ENCODE data around the gene MASP1. TPM values are rescaled to one million over a fixed set of nuclear protein-coding genes. Genes with fewer than 3 reads are reported as not detected.

Gene MASP1
- total and polyA plus RNA-seq, 2 of the 4 experiments (the other 2 are of a cell fraction): 13.1 to 16.2 TPM

GRCh38 chr3:187212705-187213104, 78.8 kb downstream of the MASP1 start:
- no CpG with 5 or more reads among the region's 4 CpGs for WGBS, 2 experiments (ENCODE audit: extremely low coverage in 2 of 2, insufficient read length in 1 of 2)
- POLR2A ChIA-PET (ENCODE audit: unreplicated experiment): interaction anchor here (0.5 to 0.6 kb wide), 2 partner anchors 13 to 40 kb away, joined by 5 to 10 read pairs; no protein-coding TSS in a partner anchor
- H2AFZ ChIP-seq (replicated peaks; ENCODE audit: low read length, poor library complexity): no peak overlapping the region
- no peaks in the 10 kb centered on the region; the same call in 1 of the 2 replicates for H3K27me3 ChIP-seq (ENCODE audit: control insufficient read depth, insufficient read depth, low read length)
- H3K4me1 ChIP-seq (ENCODE audit: control insufficient read depth, insufficient read depth, low read length): peaks cover 8% of the 10 kb centered on the region
- H3K9ac ChIP-seq (ENCODE audit: low read depth, low read length): no peak overlapping the region
- H4K20me1 ChIP-seq (ENCODE audit: insufficient read depth, low read length): no peaks in the 10 kb centered on the region
- no peak overlapping the region for H3K56ac ChIP-seq (ENCODE audit: extremely low read depth, insufficient read depth, low read length)
- H2BK120ac ChIP-seq (ENCODE audit: low read depth, low read length): no peak overlapping the region
- DNase-seq (no peak), ATAC-seq (ENCODE audit: low read depth) (no peak)
- CTCF ChIA-PET: interaction anchor here (0.6 to 0.7 kb wide), 2 partner anchors 107 to 1815 kb away, joined by 3 to 5 read pairs; no protein-coding TSS in a partner anchor
- H2BK20ac ChIP-seq (ENCODE audit: low read depth, low read length): no peak overlapping the region
- BruUV-seq (replicated peaks): no TSS peak
- H2AK5ac ChIP-seq (ENCODE audit: low read depth, low read length): no peak overlapping the region
- in situ Hi-C loops (cut with MboI; ENCODE audit: low sequenced_read_pairs): no loop called here
- H3K18ac ChIP-seq (ENCODE audit: low read depth, low read length): no peak overlapping the region
- intact Hi-C loops (cut with micrococcal nuclease): no loop called here
- no peaks in the 10 kb centered on the region for H3K9me3 ChIP-seq (ENCODE audit: control insufficient read depth, insufficient read depth, low read length)
- no peak for TF ChIP-seq MXI1 (IDR thresholded peaks at IDR 0.05; ENCODE audit: borderline replicate concordance, low read depth, low read length)
- no peak for TF ChIP-seq RAD21 (IDR thresholded peaks at IDR 0.05; ENCODE audit: low read length)
- TF ChIP-seq BHLHE40 (IDR thresholded peaks at IDR 0.05; ENCODE audit: low read depth, low read length): no peak
- no peak for TF ChIP-seq CEBPB (IDR thresholded peaks at IDR 0.05; ENCODE audit: low read depth, low read length)
- TF ChIP-seq RCOR1 (IDR thresholded peaks at IDR 0.05; ENCODE audit: insufficient replicate concordance, low read length): no peak
- no peak for TF ChIP-seq POLR2A (IDR thresholded peaks at IDR 0.05; ENCODE audit: low read depth, low read length)
- TF ChIP-seq MAFK (IDR thresholded peaks at IDR 0.05; ENCODE audit: low read depth, low read length): no peak
- TF ChIP-seq MAZ (IDR thresholded peaks at IDR 0.05; ENCODE audit: borderline replicate concordance, low read depth, low read length): no peak
- TF ChIP-seq FOS (IDR thresholded peaks at IDR 0.05; ENCODE audit: low read depth, low read length): no peak
- TF ChIP-seq CHD1 (IDR thresholded peaks at IDR 0.05; ENCODE audit: low read depth, low read length): no peak
- no peak for TF ChIP-seq RFX5 (IDR thresholded peaks at IDR 0.05; ENCODE audit: low read depth, low read length)
- no peak for TF ChIP-seq SMC3 (IDR thresholded peaks at IDR 0.05; ENCODE audit: low read depth, low read length)
- no peak for TF ChIP-seq USF2 (IDR thresholded peaks at IDR 0.05; ENCODE audit: low read depth, low read length)
- no peak for TF ChIP-seq ELK1 (IDR thresholded peaks at IDR 0.05; ENCODE audit: borderline replicate concordance, low read depth, low read length)
- no peak for TF ChIP-seq NFE2L2 (IDR thresholded peaks at IDR 0.05; ENCODE audit: low read depth, low read length)
- no peak for TF ChIP-seq CTCF (conservative IDR thresholded peaks at IDR 0.05; ENCODE audit: low read depth, low read length)
- no peak overlapping the region for H4K91ac ChIP-seq (ENCODE audit: insufficient read depth, low read depth, low read length)
- H4K5ac ChIP-seq (ENCODE audit: low read depth, low read length): no peak overlapping the region
- no peak overlapping the region for H2BK5ac ChIP-seq (ENCODE audit: low read depth, low read length, poor library complexity, severe bottlenecking)
- no peak overlapping the region for H3K23ac ChIP-seq (ENCODE audit: low read depth, low read length)
- no peaks in the 10 kb centered on the region for H3K9me1 ChIP-seq (ENCODE audit: insufficient read depth, low read length)
- H3K79me1 ChIP-seq (ENCODE audit: low read depth in 1 of 2, low read length in 2 of 2): no peaks in the 10 kb centered on the region
- dilution Hi-C loops (cut with HindIII; ENCODE audit: low sequenced_read_pairs, unreplicated experiment): loop anchor here (25.0 kb wide), 1 partner anchor 475 kb away; no protein-coding TSS in a partner anchor
- H3K36me3 ChIP-seq (ENCODE audit: control insufficient read depth, insufficient read depth, low read length): no peaks in the 10 kb centered on the region
- no peak overlapping the region for H3K27ac ChIP-seq (ENCODE audit: insufficient read depth, low read length)
- H2BK15ac ChIP-seq (ENCODE audit: low read depth, low read length): no peak overlapping the region
- no peak overlapping the region for H3K4me3 ChIP-seq (ENCODE audit: insufficient read depth, low read depth, low read length)
- no peak overlapping the region for H3K4ac ChIP-seq (ENCODE audit: low read depth, low read length)
- H3K14ac ChIP-seq (replicated peaks; ENCODE audit: low read depth, low read length): no peak overlapping the region
- H4K8ac ChIP-seq (ENCODE audit: low read depth in 2 of 2, low read length in 2 of 2): no peak overlapping the region
- no peak overlapping the region for H3K4me2 ChIP-seq (ENCODE audit: low read depth, low read length)
- H2AK9ac ChIP-seq (replicated peaks; ENCODE audit: low read depth, low read length, poor library complexity): no peak overlapping the region

All from IMR-90 (cell line).